ENCODE results near the gene TUBB1.
"Not testable (repeated sequence)": the region's sequence is repeated elsewhere in the genome, so short reads cannot be mapped to it uniquely, and the experiment has no call there.

Gene TUBB1

GRCh38 chr20:59024111-59024530 lies 4.9 kb downstream of the TUBB1 start:
- DNase-seq: no peak

GRCh38 chr20:59025086-59025485 lies 5.9 kb downstream of the TUBB1 start:
- no peak for DNase-seq

- no peak for DNase-seq
Observed at GRCh38 chr20:59025511-59025910, 6.3 kb downstream of the TUBB1 start.

DNA sequence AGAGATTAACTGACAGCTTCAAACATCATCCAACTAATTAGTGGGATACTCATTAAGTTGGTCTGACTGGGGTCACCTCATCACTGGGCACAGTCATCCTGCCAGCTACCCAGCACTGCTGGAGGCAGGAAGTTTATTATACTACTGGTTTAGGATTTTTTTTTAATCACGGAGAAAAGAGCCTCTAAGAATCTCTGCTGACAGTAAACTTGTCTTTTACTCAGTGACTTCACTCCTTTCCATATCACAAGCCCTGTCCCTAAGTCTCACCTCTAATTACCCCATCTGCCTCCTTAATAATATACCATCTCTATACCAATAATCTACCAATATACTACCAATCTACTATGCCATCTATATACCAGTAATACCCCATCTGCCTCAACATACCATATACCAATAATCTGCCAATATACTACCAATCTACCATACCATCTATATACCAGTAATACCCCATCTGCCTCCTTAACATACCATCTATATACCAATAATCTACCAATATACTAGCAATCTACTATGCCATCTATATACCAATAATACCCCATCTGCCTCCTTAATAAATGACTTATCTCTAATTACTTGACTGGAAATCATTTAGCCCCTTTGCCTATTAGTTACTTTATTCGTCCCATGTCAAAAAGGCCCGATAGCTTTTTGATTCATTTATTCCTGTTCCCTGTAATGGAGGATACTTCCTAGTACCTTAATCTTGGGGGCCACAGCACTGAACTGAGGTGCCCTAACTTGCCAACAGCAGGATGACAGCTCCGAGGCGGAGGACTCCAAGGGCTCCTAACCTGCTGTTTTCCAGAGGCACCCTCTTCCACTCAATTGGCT lies 7.9 kb downstream of the TUBB1 start:
- DNase-seq: no peak

DNA sequence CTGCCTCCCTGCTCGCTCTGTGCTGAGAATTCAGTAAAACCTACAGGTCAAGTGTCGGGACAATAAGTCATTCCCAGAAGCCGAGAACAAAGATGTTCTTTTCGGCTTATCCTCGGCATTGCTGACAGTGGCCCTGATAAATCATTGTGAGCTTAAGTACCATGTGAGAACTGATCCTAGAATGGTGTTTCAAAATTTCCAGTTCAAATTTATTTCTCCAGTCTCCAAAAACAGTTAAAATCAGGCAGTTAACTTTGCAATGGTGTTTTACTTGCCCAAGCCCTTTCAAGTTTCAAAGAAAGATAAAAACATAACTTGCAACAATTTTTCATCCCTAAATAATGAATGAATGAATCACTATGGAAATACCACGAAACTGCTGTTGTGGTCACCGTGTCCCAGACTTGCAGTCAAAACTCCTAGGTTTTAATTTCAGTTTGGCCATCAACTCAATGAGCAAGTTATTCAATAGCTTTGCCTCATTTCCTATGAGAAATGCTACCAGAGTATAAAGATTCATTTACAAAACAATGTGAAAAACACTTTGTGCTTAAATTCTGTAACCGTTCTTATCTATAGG lies 8.6 kb downstream of the TUBB1 start:
- DNase-seq: no peak

- DNase-seq: no peak
Observed at GRCh38 chr20:59028812-59029211, 9.6 kb downstream of the TUBB1 start.

GRCh38 chr20:59030911-59031563 lies 11.8 kb downstream of the TUBB1 start:
- no peak for DNase-seq

GRCh38 chr20:59031564-59032022 lies 12.4 kb downstream of the TUBB1 start:
- no peak for DNase-seq

DNA sequence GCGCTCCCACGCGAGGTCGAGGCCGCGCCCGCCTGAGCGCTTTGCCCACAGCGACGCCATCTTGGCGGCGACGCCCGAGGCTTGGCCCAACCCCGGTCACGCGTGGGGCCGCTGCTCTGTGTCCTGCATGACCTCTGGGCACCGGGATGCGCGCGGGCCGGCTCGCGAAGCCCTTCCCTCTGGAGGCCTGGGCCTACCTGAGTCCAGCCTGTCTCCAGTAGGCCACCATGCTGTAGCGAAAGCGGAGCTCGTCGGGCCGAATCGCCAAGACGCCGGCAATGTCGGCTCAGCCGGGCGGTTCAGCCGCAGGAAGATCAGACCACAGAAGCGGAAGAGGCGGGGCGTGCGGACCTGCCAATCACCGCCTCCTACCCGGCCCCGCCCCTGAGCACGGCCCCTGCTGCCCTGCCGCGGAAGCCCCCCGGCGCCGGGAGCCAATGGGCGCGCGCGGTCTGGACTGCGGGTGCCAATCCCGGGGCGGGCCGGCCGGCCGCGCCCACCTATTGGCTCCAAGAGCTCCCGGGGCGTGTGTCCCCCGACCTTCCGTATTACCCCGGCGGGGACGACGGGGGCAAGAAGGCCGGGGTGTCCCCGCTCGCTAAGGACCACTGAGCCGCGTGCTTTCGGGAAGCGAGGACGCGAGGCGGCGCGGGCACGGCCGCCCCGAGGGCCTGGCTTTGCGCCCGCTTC lies 12.9 kb downstream of the TUBB1 start, which contains the start of gene ATP5F1E:
ATP5F1E (minus strand) TSS at position 313 of the 690 bp plus-strand sequence; CDS start at position 229, 84 bp downstream.
- peak; percentile 95 for DNase-seq

- no peak for DNase-seq
Observed at GRCh38 chr20:59032713-59033059, 13.5 kb downstream of the TUBB1 start.

DNA sequence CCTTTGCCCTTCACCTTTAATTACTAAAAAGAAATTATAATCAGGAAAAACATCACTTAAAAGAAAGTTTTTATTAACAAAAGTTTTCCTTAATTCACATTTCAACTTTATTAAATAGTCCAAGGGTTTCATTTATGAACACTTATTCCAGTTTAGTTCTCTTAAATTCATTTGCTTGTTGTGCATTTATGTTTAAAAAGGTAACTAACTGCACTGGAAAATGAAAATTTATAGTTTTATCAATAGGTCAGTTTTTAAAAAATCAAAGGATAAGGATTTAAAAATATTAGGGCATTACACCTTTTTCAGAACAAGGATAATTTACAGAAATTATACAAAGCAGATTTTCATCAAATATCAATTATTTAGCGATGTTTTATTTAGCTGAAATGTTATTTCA lies 13.9 kb downstream of the TUBB1 start:
- DNase-seq: no peak

GRCh38 chr20:59033616-59034165 lies 14.5 kb downstream of the TUBB1 start:
- DNase-seq: no peak

- DNase-seq: no peak
Observed at GRCh38 chr20:59035381-59035780, 16.2 kb downstream of the TUBB1 start.

GRCh38 chr20:59037386-59037785 lies 18.2 kb downstream of the TUBB1 start:
- DNase-seq: no peak

DNA sequence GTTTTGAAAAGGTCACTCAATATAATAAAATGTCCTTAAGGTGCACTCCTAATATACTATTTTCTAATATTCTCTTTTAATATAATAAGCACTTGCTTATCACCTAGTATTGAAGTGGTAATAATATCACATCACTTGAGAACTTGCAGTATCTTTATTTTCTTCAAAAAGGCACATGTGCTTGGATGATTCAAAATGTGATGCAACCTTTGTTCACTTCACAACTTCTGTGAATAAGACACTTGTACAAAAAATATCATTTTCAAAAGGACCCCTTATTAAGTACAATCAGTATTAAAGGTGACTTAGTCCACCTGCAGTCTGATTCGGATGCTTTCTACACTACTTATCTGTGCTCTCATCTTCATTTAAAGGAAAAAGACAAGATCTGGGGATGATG lies 20.0 kb downstream of the TUBB1 start:
- DNase-seq: no peak

DNA sequence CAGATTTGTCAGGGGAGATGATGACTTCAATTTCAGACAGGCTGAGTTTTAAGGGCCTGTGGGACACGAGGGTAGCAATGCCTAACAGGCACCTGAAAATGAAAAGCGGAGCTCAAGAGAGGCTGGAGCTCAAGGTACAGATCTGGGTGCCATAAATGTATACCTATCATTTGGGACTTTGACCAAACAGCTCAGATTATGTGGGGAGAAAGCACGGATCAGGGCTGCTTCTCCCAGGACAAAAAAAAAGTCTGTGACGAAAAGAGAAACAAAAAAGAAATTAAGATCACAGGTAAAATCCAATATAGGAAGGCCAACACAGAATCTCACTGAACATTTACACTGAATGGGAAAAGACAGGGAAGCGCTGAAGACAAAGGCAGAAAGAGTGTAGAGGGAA lies 21.4 kb downstream of the TUBB1 start:
- no peak for DNase-seq

- DNase-seq: not testable (repeated sequence)
Observed at GRCh38 chr20:59041487-59041886, 22.3 kb downstream of the TUBB1 start.

GRCh38 chr20:59042151-59042795 lies 23.0 kb downstream of the TUBB1 start, which contains the start of gene PRELID3B:
PRELID3B (minus strand) TSS chr20:59042786; CDS start chr20:59042730, 56 bp downstream.
- no peak for DNase-seq

GRCh38 chr20:59042796-59043631 lies 23.8 kb downstream of the TUBB1 start:
- peak; percentile 93 for DNase-seq

DNA sequence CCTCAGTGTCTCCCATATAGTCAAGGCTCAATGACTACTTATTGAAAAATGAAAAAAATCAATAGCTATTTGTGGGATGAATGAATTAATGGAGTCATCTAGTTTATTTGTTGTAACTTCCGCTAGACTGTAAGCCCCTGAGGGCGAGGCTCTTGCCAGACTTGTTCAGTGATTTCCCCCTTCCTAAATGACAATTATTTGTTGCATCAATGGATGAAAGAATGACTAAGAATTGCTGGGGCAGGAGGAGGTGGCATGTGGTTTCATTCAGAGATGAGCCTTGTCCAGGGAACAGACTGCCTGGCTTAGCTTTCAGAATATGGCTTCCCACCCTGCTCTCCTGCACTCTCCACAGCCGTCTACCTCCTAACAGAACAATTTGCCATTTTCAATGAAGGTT lies 24.5 kb downstream of the TUBB1 start:
- DNase-seq: no peak

GRCh38 chr20:59044295-59044694 lies 25.1 kb downstream of the TUBB1 start:
- no peak for DNase-seq
